Ishikawa (cell line): Measurements from ENCODE around the gene VIPR2.

Experiments used
- CEBPB ChIP-seq: IDR thresholded peaks from 2 replicates; pipeline ENCODE4 v1.6.1; 2012
- CREB1 ChIP-seq: IDR thresholded peaks from 2 replicates; pipeline ENCODE4 v1.6.1; 2012; ENCODE audit warnings: low read depth
- EGR1 ChIP-seq: IDR thresholded peaks from 2 replicates; pipeline ENCODE4 v1.6.1; 2012
- EP300 ChIP-seq: IDR thresholded peaks from 2 replicates; pipeline ENCODE4 v1.6.1; 2012; ENCODE audit warnings: borderline replicate concordance
- FOXM1 ChIP-seq: IDR thresholded peaks from 2 replicates; pipeline ENCODE4 v1.6.1; 2012; ENCODE audit warnings: low read depth, borderline replicate concordance
- MAX ChIP-seq: IDR thresholded peaks from 2 replicates; pipeline ENCODE4 v1.6.1; 2012
- NFIC ChIP-seq: IDR thresholded peaks from 2 replicates; pipeline ENCODE4 v1.6.1; 2012
- RAD21 ChIP-seq: IDR thresholded peaks from 2 replicates; pipeline ENCODE4 v1.6.1; 2012; ENCODE audit warnings: low read depth
- TAF1 ChIP-seq: IDR thresholded peaks from 2 replicates; pipeline ENCODE4 v1.6.1; 2012; ENCODE audit warnings: low read depth, mild to moderate bottlenecking
- TCF12 ChIP-seq: IDR thresholded peaks from 2 replicates; pipeline ENCODE4 v1.6.1; 2012; ENCODE audit warnings: low read depth
- TEAD4 ChIP-seq: IDR thresholded peaks from 2 replicates; pipeline ENCODE4 v1.6.1; 2012
- USF1 ChIP-seq: IDR thresholded peaks from 2 replicates; pipeline ENCODE4 v1.6.1; 2012
- YY1 ChIP-seq: IDR thresholded peaks from 2 replicates; pipeline ENCODE4 v1.6.1; 2012; ENCODE audit warnings: low read depth
- ZBTB7A ChIP-seq: IDR thresholded peaks from 2 replicates; pipeline ENCODE4 v1.6.1; 2012; ENCODE audit warnings: low read depth
- TF ChIP-seq, protein P1 (sequence below): IDR thresholded peaks from 2 replicates; pipeline ENCODE4 v1.6.1; 2012; ENCODE audit warnings: low read depth, mild to moderate bottlenecking

Gene VIPR2

DNA sequence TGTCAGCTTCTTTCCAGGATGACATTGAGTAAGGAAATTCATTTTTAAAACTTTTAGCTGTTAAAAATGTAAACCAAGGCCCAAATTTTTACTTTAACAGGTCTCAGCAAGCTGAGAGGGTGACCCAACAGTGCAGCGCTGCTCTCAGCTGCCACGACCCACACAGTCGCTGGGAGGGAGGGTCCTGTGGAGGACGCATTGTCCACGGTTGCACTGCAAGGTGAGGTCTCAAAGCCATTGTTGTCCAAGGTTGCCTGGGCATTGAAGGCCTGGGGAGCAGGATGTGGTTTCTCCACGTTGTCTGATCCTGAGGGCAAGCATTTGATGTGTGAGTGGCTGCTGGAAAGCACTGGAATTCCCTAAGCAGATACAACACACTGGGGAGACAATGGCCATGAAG, 15.1 kb upstream of the VIPR2 start:
- TF ChIP-seq EGR1 = no peak
- TF ChIP-seq EP300 = no peak
- TF ChIP-seq ZBTB7A = no peak
- no peak for TF ChIP-seq TCF12
- TF ChIP-seq, protein P1, sequence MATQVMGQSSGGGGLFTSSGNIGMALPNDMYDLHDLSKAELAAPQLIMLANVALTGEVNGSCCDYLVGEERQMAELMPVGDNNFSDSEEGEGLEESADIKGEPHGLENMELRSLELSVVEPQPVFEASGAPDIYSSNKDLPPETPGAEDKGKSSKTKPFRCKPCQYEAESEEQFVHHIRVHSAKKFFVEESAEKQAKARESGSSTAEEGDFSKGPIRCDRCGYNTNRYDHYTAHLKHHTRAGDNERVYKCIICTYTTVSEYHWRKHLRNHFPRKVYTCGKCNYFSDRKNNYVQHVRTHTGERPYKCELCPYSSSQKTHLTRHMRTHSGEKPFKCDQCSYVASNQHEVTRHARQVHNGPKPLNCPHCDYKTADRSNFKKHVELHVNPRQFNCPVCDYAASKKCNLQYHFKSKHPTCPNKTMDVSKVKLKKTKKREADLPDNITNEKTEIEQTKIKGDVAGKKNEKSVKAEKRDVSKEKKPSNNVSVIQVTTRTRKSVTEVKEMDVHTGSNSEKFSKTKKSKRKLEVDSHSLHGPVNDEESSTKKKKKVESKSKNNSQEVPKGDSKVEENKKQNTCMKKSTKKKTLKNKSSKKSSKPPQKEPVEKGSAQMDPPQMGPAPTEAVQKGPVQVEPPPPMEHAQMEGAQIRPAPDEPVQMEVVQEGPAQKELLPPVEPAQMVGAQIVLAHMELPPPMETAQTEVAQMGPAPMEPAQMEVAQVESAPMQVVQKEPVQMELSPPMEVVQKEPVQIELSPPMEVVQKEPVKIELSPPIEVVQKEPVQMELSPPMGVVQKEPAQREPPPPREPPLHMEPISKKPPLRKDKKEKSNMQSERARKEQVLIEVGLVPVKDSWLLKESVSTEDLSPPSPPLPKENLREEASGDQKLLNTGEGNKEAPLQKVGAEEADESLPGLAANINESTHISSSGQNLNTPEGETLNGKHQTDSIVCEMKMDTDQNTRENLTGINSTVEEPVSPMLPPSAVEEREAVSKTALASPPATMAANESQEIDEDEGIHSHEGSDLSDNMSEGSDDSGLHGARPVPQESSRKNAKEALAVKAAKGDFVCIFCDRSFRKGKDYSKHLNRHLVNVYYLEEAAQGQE = no peak
- TF ChIP-seq MAX = no peak
- no peak for TF ChIP-seq TEAD4
- no peak for TF ChIP-seq USF1
- TF ChIP-seq CEBPB = no peak
- TF ChIP-seq FOXM1 = no peak
- TF ChIP-seq YY1 = no peak
- TF ChIP-seq CREB1 = no peak
- TF ChIP-seq NFIC = no peak
- TF ChIP-seq RAD21 = no peak
- no peak for TF ChIP-seq TAF1

- no peak for TF ChIP-seq TEAD4
- TF ChIP-seq EGR1 = no peak
- TF ChIP-seq FOXM1 = no peak
- TF ChIP-seq CEBPB = no peak
- TF ChIP-seq RAD21 = no peak
- no peak for TF ChIP-seq MAX
- TF ChIP-seq, protein P1 = no peak
- TF ChIP-seq CREB1 = no peak
- no peak for TF ChIP-seq NFIC
- TF ChIP-seq EP300 = no peak
- TF ChIP-seq YY1 = no peak
Observed at GRCh38 chr7:159158888-159159405, 14.3 kb upstream of the VIPR2 start.

DNA sequence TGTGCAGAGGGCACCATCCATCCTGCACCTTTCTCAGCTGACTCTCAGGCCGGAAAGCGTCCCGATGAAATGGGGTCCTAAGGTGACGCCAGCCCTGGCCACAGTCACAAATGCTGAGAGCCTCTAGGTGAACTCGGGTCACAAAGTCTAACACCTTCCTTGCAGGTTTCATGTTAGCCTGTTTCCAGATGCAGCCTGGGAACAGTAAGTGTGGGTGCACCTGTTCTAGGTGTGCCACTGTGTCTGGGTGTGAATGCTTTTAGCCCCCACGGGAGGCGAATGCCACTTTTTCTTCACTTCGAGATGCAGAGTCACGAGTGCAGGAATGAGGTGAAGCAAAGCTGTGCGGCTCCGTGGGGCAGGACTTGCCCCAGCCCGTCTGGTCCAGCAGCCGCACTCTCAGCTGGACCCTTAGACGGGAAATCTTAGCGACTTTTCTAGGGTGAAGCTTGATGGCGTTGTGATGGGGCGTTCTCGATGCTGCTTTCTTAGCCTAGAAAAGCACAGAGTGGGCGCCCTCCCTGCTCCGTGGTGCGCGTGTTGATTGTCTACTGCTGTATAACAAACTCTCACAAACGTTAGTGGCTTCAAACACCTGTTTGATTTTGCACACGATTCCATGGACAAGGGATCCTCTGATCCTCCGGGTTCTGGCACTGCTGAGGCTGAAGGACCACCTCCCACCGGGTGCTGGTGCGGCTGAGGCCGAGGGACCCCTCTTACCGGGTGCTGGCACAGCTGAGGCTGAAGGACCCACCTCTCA, 13.6 kb upstream of the VIPR2 start:
- TF ChIP-seq USF1 = no peak
- no peak for TF ChIP-seq YY1
- no peak for TF ChIP-seq ZBTB7A
- no peak for TF ChIP-seq TCF12

DNA sequence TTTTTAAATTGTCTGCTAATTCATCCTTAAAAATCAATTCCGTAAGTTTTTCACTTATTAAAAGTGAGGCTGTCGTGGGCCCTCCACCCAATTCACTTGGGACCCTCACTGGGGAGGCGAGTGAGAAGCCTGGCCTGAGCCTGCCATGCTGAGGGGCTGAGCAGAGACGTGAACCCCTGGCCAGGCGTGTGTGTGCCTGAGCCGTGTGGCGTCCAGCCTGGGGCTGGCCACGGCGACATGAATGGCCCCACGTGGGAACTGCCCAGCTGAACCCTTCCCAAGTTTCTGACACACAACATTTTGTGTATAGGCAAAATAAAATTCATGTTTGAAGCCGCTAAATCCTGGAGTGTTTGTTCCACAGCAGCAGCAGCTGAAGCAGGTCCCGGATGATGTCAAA, 13.0 kb upstream of the VIPR2 start:
- TF ChIP-seq FOXM1 = no peak
- TF ChIP-seq CEBPB = no peak
- TF ChIP-seq CREB1 = no peak
- no peak for TF ChIP-seq TAF1

GRCh38 chr7:159156436-159157245, 12.0 kb upstream of the VIPR2 start:
- TF ChIP-seq ZBTB7A = no peak
- TF ChIP-seq, protein P1 = no peak
- TF ChIP-seq YY1 = no peak
- no peak for TF ChIP-seq TCF12
- no peak for TF ChIP-seq CREB1
- TF ChIP-seq TEAD4 = no peak
- TF ChIP-seq MAX = no peak
- no peak for TF ChIP-seq RAD21
- TF ChIP-seq EGR1 = no peak
- TF ChIP-seq FOXM1 = no peak
- no peak for TF ChIP-seq CEBPB
- no peak for TF ChIP-seq USF1
- no peak for TF ChIP-seq NFIC
- no peak for TF ChIP-seq TAF1
- no peak for TF ChIP-seq EP300
